GM03348 (cell line): Measurements from ENCODE around the gene SYNRG.
A peak's percentile ranks its signal among the peaks of the same experiment; 100 is the strongest.
"Not testable (repeated sequence)": the region's sequence is repeated elsewhere in the genome, so short reads cannot be mapped to it uniquely, and the experiment has no call there.

Experiments
- DNase-seq: peaks from one replicate; pipeline ENCODE4 v3.0.0; 2012; ENCODE audit warnings: low spot score

Gene SYNRG

GRCh38 chr17:37609170-37610040 is at the start of gene SYNRG:
SYNRG (minus strand) TSS chr17:37609418; CDS start chr17:37609355, 63 bp downstream.
- peak; percentile 99 for DNase-seq

GRCh38 chr17:37657202-37657601 is 48.0 kb upstream of the SYNRG start:
- DNase-seq, result no peak

GRCh38 chr17:37651849-37652248 is 42.6 kb upstream of the SYNRG start:
- DNase-seq, result no peak

- peak; percentile 63 for DNase-seq
Observed at GRCh38 chr17:37650419-37651003, 41.3 kb upstream of the SYNRG start.

GRCh38 chr17:37648555-37648954 is 39.3 kb upstream of the SYNRG start:
- peak; percentile 58 for DNase-seq

- no peak for DNase-seq
Observed at GRCh38 chr17:37647856-37648255, 38.6 kb upstream of the SYNRG start.

GRCh38 chr17:37643869-37644268 is 34.7 kb upstream of the SYNRG start:
- no peak for DNase-seq

GRCh38 chr17:37643118-37643766 is 34.0 kb upstream of the SYNRG start, which contains the start of gene DDX52:
DDX52 (minus strand) TSS chr17:37643446; CDS start chr17:37643420, 26 bp downstream.
- DNase-seq, result peak; percentile 96

- DNase-seq, result peak; percentile 57
Observed at GRCh38 chr17:37642681-37643080, 33.5 kb upstream of the SYNRG start.

GRCh38 chr17:37640015-37640414 is 30.8 kb upstream of the SYNRG start:
- no peak for DNase-seq

GRCh38 chr17:37637956-37638355 is 28.7 kb upstream of the SYNRG start:
- DNase-seq, result no peak

- DNase-seq, result not testable (repeated sequence)
Observed at GRCh38 chr17:37616430-37616829, 7.2 kb upstream of the SYNRG start.

- DNase-seq, result no peak
Observed at GRCh38 chr17:37614823-37615222, 5.6 kb upstream of the SYNRG start.

- peak; percentile 47 for DNase-seq
Observed at GRCh38 chr17:37614391-37614790, 5.2 kb upstream of the SYNRG start.

- no peak for DNase-seq
Observed at GRCh38 chr17:37610971-37611370, 1.8 kb upstream of the SYNRG start.

- DNase-seq, result not testable (repeated sequence)
Observed at GRCh38 chr17:37610041-37610420, 813 bp upstream of the SYNRG start.

GRCh38 chr17:37608351-37609169 is 658 bp downstream of the SYNRG start:
- peak; percentile 15 for DNase-seq

GRCh38 chr17:37607637-37608331 is 1.4 kb downstream of the SYNRG start:
- no peak for DNase-seq

- DNase-seq, result no peak
Observed at GRCh38 chr17:37605813-37606505, 3.3 kb downstream of the SYNRG start.

GRCh38 chr17:37605081-37605480 is 4.1 kb downstream of the SYNRG start:
- no peak for DNase-seq

- DNase-seq, result no peak
Observed at GRCh38 chr17:37604556-37604955, 4.7 kb downstream of the SYNRG start.
